ENCODE measurements around the gene TMEM39A. TPM values are rescaled to one million over a fixed set of nuclear protein-coding genes. Genes with fewer than 3 reads are reported as not detected.

TMEM39A gene
- total and polyA plus RNA-seq, 9 donors: 12.9 to 58.1 (median 38.7) TPM

DNA sequence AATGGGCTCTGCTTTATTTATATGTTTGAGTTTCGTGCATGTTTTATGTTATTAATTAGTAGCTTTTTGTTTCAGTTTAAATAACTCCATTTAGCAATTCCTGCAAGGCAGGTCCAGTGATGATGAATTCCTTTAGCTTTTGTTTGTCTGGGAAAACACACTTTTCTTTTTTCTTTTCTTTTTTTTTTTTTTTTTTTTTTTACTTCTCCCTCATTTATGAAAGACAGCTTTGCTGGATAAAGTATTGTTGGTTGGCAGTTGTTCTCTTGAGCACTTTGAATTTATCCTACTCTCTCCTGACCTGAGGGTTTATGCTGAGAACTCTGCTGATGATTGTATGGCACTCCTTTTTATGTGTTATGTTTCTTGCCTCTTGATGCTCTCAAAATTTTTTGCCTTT lies 35.7 kb downstream of the TMEM39A start:
- no peak overlapping the region for H3K4me3 ChIP-seq
- TF ChIP-seq EP300 (IDR thresholded peaks at IDR 0.05) (no peak), POLR2A (IDR thresholded peaks at IDR 0.05) (no peak)
- TF ChIP-seq, protein P1, sequence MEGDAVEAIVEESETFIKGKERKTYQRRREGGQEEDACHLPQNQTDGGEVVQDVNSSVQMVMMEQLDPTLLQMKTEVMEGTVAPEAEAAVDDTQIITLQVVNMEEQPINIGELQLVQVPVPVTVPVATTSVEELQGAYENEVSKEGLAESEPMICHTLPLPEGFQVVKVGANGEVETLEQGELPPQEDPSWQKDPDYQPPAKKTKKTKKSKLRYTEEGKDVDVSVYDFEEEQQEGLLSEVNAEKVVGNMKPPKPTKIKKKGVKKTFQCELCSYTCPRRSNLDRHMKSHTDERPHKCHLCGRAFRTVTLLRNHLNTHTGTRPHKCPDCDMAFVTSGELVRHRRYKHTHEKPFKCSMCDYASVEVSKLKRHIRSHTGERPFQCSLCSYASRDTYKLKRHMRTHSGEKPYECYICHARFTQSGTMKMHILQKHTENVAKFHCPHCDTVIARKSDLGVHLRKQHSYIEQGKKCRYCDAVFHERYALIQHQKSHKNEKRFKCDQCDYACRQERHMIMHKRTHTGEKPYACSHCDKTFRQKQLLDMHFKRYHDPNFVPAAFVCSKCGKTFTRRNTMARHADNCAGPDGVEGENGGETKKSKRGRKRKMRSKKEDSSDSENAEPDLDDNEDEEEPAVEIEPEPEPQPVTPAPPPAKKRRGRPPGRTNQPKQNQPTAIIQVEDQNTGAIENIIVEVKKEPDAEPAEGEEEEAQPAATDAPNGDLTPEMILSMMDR (IDR thresholded peaks at IDR 0.05): no peak
- peaks cover 0 to 8% of the 10 kb centered on the region in 2 donors for H3K9me3 ChIP-seq
- WGBS, 3 donors: 98 to 100% (median 99%) methylated on average over 1 of the region's 1 CpG
- H3K27me3 ChIP-seq: no peaks in the 10 kb centered on the region
- no peak overlapping the region for H3K27ac ChIP-seq
- no peak for DNase-seq
- H3K4me1 ChIP-seq (ENCODE audit: insufficient read depth): no peaks in the 10 kb centered on the region
- H3K36me3 ChIP-seq: no peaks in the 10 kb centered on the region
- intact Hi-C loops (cut with DNase I): no loop called here

GRCh38 chr3:119420196-119420595 lies 43.2 kb downstream of the TMEM39A start:
- WGBS, 3 donors: 42 to 80% (median 46%) methylated on average over 2 of the region's 2 CpGs
- no peak overlapping the region for H3K4me3 ChIP-seq
- H3K27ac ChIP-seq: no peak overlapping the region
- no peaks in the 10 kb centered on the region for H3K9me3 ChIP-seq
- no peak for DNase-seq
- intact Hi-C loops (cut with DNase I): no loop called here
- H3K4me1 ChIP-seq (ENCODE audit: insufficient read depth): no peaks in the 10 kb centered on the region
- no peaks in the 10 kb centered on the region for H3K36me3 ChIP-seq
- TF ChIP-seq POLR2A (IDR thresholded peaks at IDR 0.05): no peak
- TF ChIP-seq, protein P1 (IDR thresholded peaks at IDR 0.05): no peak
- no peak for TF ChIP-seq EP300 (IDR thresholded peaks at IDR 0.05)
- H3K27me3 ChIP-seq: no peaks in the 10 kb centered on the region

DNA sequence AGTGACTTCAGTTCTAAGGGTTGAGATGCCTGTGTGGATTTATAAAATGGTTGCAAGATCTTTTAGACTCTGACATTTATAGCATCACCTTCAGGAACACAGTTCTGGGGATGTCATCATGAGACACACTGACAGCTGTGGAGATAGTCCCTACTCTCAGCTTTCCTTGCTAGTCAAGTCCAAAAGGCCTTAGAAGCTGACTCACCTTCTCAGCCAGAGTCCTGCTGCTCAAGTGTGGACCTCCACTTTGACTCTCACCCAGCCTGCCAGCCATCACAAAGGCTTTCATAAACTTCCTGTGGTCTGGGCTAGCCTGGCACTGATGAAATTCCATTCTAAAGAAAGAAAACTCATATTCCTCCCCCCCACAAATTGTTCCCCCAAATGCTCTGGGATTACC lies 44.8 kb downstream of the TMEM39A start:
- Histone ChIP-seq H3K27me3 (no peaks in the 10 kb centered on the region), H3K9me3 (no peaks in the 10 kb centered on the region), H3K27ac (no peak overlapping the region), H3K36me3 (no peaks in the 10 kb centered on the region), H3K4me3 (no peak overlapping the region), H3K4me1 (ENCODE audit: insufficient read depth) (no peaks in the 10 kb centered on the region)
- TF ChIP-seq EP300 (IDR thresholded peaks at IDR 0.05): no peak
- no peak for TF ChIP-seq POLR2A (IDR thresholded peaks at IDR 0.05)
- TF ChIP-seq, protein P1 (IDR thresholded peaks at IDR 0.05): no peak
- DNase-seq: no peak
- intact Hi-C loops (cut with DNase I): no loop called here

GRCh38 chr3:119417771-119418512 lies 45.5 kb downstream of the TMEM39A start:
- WGBS, 3 donors: 73 to 78% (median 76%) methylated on average over 8 of the region's 8 CpGs
- no peak for DNase-seq
- Histone ChIP-seq H3K4me3 (no peak overlapping the region), H3K9me3 (no peaks in the 10 kb centered on the region), H3K4me1 (ENCODE audit: insufficient read depth) (no peaks in the 10 kb centered on the region), H3K27ac (no peak overlapping the region), H3K27me3 (no peaks in the 10 kb centered on the region), H3K36me3 (no peaks in the 10 kb centered on the region)
- intact Hi-C loops (cut with DNase I): no loop called here
- TF ChIP-seq EP300 (IDR thresholded peaks at IDR 0.05): no peak
- no peak for TF ChIP-seq POLR2A (IDR thresholded peaks at IDR 0.05)
- TF ChIP-seq, protein P1 (IDR thresholded peaks at IDR 0.05): no peak

Measured in ovary (tissue), 9 donors.